HCT116 (cell line): Measurements from ENCODE around the gene MYORG. TPM values are rescaled to one million over a fixed set of nuclear protein-coding genes. Genes with fewer than 3 reads are reported as not detected.
A peak's percentile ranks its signal among the peaks of the same experiment; 100 is the strongest.

ENCODE experiments used
- ATAC-seq: fragments of 200-7000 bp; cut with Tn5 transposase; 2 replicates; pipeline ENCODE4 v1.9.1; 2020; ENCODE audit warnings: mild to moderate bottlenecking, moderate library complexity
- Bru-seq: library from RNA; stranded (reverse); fragments of 400-500 nt; gene quantifications from one replicate; lab custom pipeline; 2021; lab: Mats Ljungman, UMichigan
- BruChase-seq, 2 experiments: library from RNA; stranded (reverse); fragments of 400-500 nt; gene quantifications; one replicate each; lab custom pipeline; 2021; lab: Mats Ljungman, UMichigan
- BruUV-seq: library from RNA; stranded (reverse); fragments of 400-500 nt; replicated peaks from 2 replicates; lab custom pipeline; 2021; lab: Mats Ljungman, UMichigan
- CTCF ChIA-PET: fragments of 300-600 bp; sonication (Branson Sonifier 250); formaldehyde crosslinking; loops from one replicate; lab custom pipeline; 2021; ENCODE audit warnings: antibody characterized with exemption; lab: Charles Lee
- POLR2A ChIA-PET: fragments of 300-600, 350-600 bp; sonication (Branson Sonifier 250); formaldehyde crosslinking; loops from one replicate; lab custom pipeline; 2021; ENCODE audit warnings: antibody characterized with exemption; lab: Charles Lee
- RAD21 ChIA-PET, 2 experiments: fragments of 300-600 bp; sonication (Branson Sonifier 250); formaldehyde crosslinking; loops; one replicate each; lab custom pipeline; 2023; ENCODE audit warnings: low total read pairs in 2 of 2; ENCODE audit not compliant: uncharacterized antibody in 2 of 2, unreplicated experiment in 2 of 2, low non-redundant PET in 1 of 2; lab: Charles Lee
- DNase-seq: peaks from one replicate; pipeline ENCODE4 v3.0.0-alpha.2; 2010; ENCODE audit warnings: low read depth, low spot score
- H2AFZ ChIP-seq: fragments of 200-600 bp; shearing (Covaris generic), sonication (generic); 2 replicates; pipeline ENCODE4 v1.6.1; 2017; ENCODE audit warnings: low read depth, mixed run types, mixed read lengths, antibody characterized with exemption, low read length; ENCODE audit not compliant: poor library complexity, severe bottlenecking
- H3K27ac ChIP-seq: 2 replicates; pipeline ENCODE4 v1.5.1; 2012; ENCODE audit warnings: low read depth, low read length
- H3K27me3 ChIP-seq: fragments of 200-600 bp; sonication (generic); 2 replicates; pipeline ENCODE4 v1.6.1; 2016; ENCODE audit warnings: mixed run types, low read length, mixed read lengths; ENCODE audit not compliant: insufficient read depth
- H3K36me3 ChIP-seq, 2 experiments: fragments of 200-500 bp in 1 of 2; fragments of 200-600 bp in 1 of 2; sonication (Bioruptor generic) in 1 of 2; sonication (generic) in 1 of 2; 2 replicates each; pipeline versions ENCODE4 v1.5.1 to v1.6.1; 2014 to 2016; ENCODE audit warnings: low read length in 2 of 2, inconsistent platforms in 1 of 2, mixed read lengths in 1 of 2, mixed run types in 1 of 2; ENCODE audit not compliant: insufficient read depth in 2 of 2, control insufficient read depth in 1 of 2
- H3K4me1 ChIP-seq, 2 experiments: fragments of 200-600 bp in 1 of 2; sonication (generic) in 1 of 2; 2 replicates each; pipeline versions ENCODE4 v1.5.1 to v1.6.1; 2012 to 2017; ENCODE audit warnings: low read length in 2 of 2, inconsistent platforms in 1 of 2, mild to moderate bottlenecking in 1 of 2, mixed read lengths in 1 of 2, mixed run types in 1 of 2, moderate library complexity in 1 of 2; ENCODE audit not compliant: insufficient read depth in 2 of 2, control insufficient read depth in 1 of 2
- H3K4me2 ChIP-seq: fragments of 200-600 bp; sonication (generic); 2 replicates; pipeline ENCODE4 v1.6.1; 2017; ENCODE audit warnings: mixed run types, low read length, mixed read lengths
- H3K4me3 ChIP-seq, 2 experiments: fragments of 200-600 bp in 1 of 2; sonication (generic) in 1 of 2; replicated peaks in 1 of 2; 2 replicates each; pipeline ENCODE4 v1.5.1; 2011 to 2016; ENCODE audit warnings: low read length in 2 of 2, control low read depth in 1 of 2, low read depth in 1 of 2, mild to moderate bottlenecking in 1 of 2, mixed read lengths in 1 of 2, mixed run types in 1 of 2
- H3K79me2 ChIP-seq: fragments of 200-600 bp; sonication (generic); 2 replicates; pipeline ENCODE4 v1.6.1; 2017; ENCODE audit warnings: mild to moderate bottlenecking, mixed run types, low read length, moderate library complexity, mixed read lengths; ENCODE audit not compliant: insufficient read depth
- H3K9ac ChIP-seq: fragments of 200-600 bp; sonication (generic); 2 replicates; pipeline ENCODE4 v1.6.1; 2016; ENCODE audit warnings: low read length, mixed read lengths
- H3K9me2 ChIP-seq: fragments of 200-600 bp; sonication (generic), shearing (Covaris generic); 2 replicates; pipeline ENCODE4 v1.6.1; 2017; ENCODE audit warnings: mixed run types, mild to moderate bottlenecking, moderate library complexity; ENCODE audit not compliant: insufficient read depth
- H3K9me3 ChIP-seq, 2 experiments: fragments of 200-500 bp in 1 of 2; fragments of 200-600 bp in 1 of 2; sonication (Bioruptor generic) in 1 of 2; sonication (generic) in 1 of 2; 2 replicates each; pipeline ENCODE4 v1.6.1; 2014 to 2017; ENCODE audit warnings: low read length in 2 of 2, mixed read lengths in 2 of 2, inconsistent platforms in 1 of 2, low read depth in 1 of 2, mild to moderate bottlenecking in 1 of 2, mixed run types in 1 of 2, moderate library complexity in 1 of 2; ENCODE audit not compliant: control insufficient read depth in 1 of 2, insufficient read depth in 1 of 2
- H4K20me1 ChIP-seq: fragments of 200-600 bp; sonication (generic), shearing (Covaris generic); 2 replicates; pipeline ENCODE4 v1.6.1; 2017; ENCODE audit warnings: mixed run types, mild to moderate bottlenecking, moderate library complexity; ENCODE audit not compliant: insufficient read depth
- CBX3 ChIP-seq: IDR thresholded peaks from 2 replicates; pipeline ENCODE4 v1.6.1; 2012; ENCODE audit warnings: low read depth
- CEBPB ChIP-seq: IDR thresholded peaks from 2 replicates; pipeline ENCODE4 v1.6.1; 2012; ENCODE audit warnings: low read depth
- EZH2 ChIP-seq: fragments of 200-600 bp; sonication (generic); IDR thresholded peaks from 2 replicates; pipeline ENCODE4 v1.6.1; 2017; ENCODE audit warnings: antibody characterized with exemption, mixed run types
- FOSL1 ChIP-seq: IDR thresholded peaks from 2 replicates; pipeline ENCODE4 v1.6.1; 2012; ENCODE audit warnings: low read depth
- POLR2A ChIP-seq: IDR thresholded peaks from 2 replicates; pipeline ENCODE4 v1.7.0; 2011; ENCODE audit warnings: borderline replicate concordance; ENCODE audit not compliant: insufficient read depth, insufficient read length; ENCODE audit errors: extremely low read depth
- POLR2AphosphoS5 ChIP-seq: IDR thresholded peaks from 2 replicates; pipeline ENCODE4 v1.6.1; 2011; ENCODE audit warnings: mild to moderate bottlenecking, low read depth, low read length, moderate library complexity
- RAD21 ChIP-seq: IDR thresholded peaks from 2 replicates; pipeline ENCODE4 v1.6.1; 2012; ENCODE audit warnings: low read depth, mild to moderate bottlenecking
- SIN3A ChIP-seq: IDR thresholded peaks from 2 replicates; pipeline ENCODE4 v1.6.1; 2012; ENCODE audit warnings: low read depth
- SP1 ChIP-seq: IDR thresholded peaks from 2 replicates; pipeline ENCODE4 v1.6.1; 2012; ENCODE audit warnings: low read depth
- SRF ChIP-seq: IDR thresholded peaks from 2 replicates; pipeline ENCODE4 v1.6.1; 2012; ENCODE audit warnings: low read depth
- TCF7L2 ChIP-seq: IDR thresholded peaks from 2 replicates; pipeline ENCODE4 v1.7.0; 2011; ENCODE audit warnings: borderline replicate concordance, inconsistent platforms; ENCODE audit not compliant: insufficient read depth, insufficient read length; ENCODE audit errors: extremely low read depth
- YY1 ChIP-seq: IDR thresholded peaks from 2 replicates; pipeline ENCODE4 v1.6.1; 2011; ENCODE audit warnings: low read length, low read depth, moderate library complexity, mild to moderate bottlenecking; ENCODE audit not compliant: insufficient replicate concordance; ENCODE audit errors: extremely low read depth
- ZBTB33 ChIP-seq: IDR thresholded peaks from 2 replicates; pipeline ENCODE4 v1.6.1; 2011; ENCODE audit warnings: mild to moderate bottlenecking, low read length, moderate library complexity; ENCODE audit not compliant: insufficient replicate concordance; ENCODE audit errors: extremely low read depth
- ZFX ChIP-seq: fragments of 450-650 bp; IDR thresholded peaks from 2 replicates; pipeline ENCODE4 v1.6.1; 2017
- intact Hi-C: fragments of 100-400 bp; cut with micrococcal nuclease; formaldehyde crosslinking; loops from 2 replicates; pipeline ENCODE4 v1.10.0; 2022
- long read RNA-seq: library from polyadenylated mRNA; unstranded; transcript quantifications from one replicate; pipeline ENCODE4 v2.0.0, GENCODE V29; 2021; ENCODE audit not compliant: unreplicated experiment
- polyA plus RNA-seq: library from polyadenylated mRNA; unstranded; fragments of >200 nt; gene quantifications from 2 replicates; pipeline ENCODE4 v1.2.1, GENCODE V29; 2012; ENCODE audit warnings: missing spikeins
- total RNA-seq: library from RNA; stranded (reverse); gene quantifications from one replicate; pipeline ENCODE4 v1.2.1, GENCODE V29; 2021; ENCODE audit not compliant: unreplicated experiment
- TF ChIP-seq, protein P1 (sequence below): IDR thresholded peaks from 2 replicates; pipeline ENCODE4 v1.6.1; 2012; ENCODE audit warnings: low read depth
- TF ChIP-seq, protein P2 (sequence below), 3 experiments: fragments of 200-600 bp in 1 of 3; sonication (generic) in 1 of 3; IDR thresholded peaks in 2 of 3; conservative IDR thresholded peaks in 1 of 3; 2 replicates each; pipeline ENCODE4 v1.5.1; 2012 to 2017; ENCODE audit warnings: low read depth in 2 of 3, low read length in 2 of 3, antibody characterized with exemption in 1 of 3, borderline replicate concordance in 1 of 3, control low read depth in 1 of 3, mild to moderate bottlenecking in 1 of 3, mixed read lengths in 1 of 3, mixed run types in 1 of 3, moderate library complexity in 1 of 3; ENCODE audit not compliant: insufficient read depth in 1 of 3

The MYORG gene
- total RNA-seq (8.5 TPM), Bru-seq, nascent RNA (percentile 43 among the genes with signal in this experiment), BruChase-seq, experiment 1, labeled RNA remaining after a 6-hour chase (percentile 71 among the genes with signal in this experiment), BruChase-seq, experiment 2, labeled RNA remaining after a 2-hour chase (percentile 68 among the genes with signal in this experiment)
- polyA plus RNA-seq, result 4.7 and 5.0 TPM in 2 replicates
- long read RNA-seq, full-length matches to known transcripts, result 1 of 9 reads
- long read RNA-seq, partial matches to known transcripts, result 0 of 9 reads
- long read RNA-seq, other reads (novel, unspliced or antisense), result 8 of 9 reads

DNA sequence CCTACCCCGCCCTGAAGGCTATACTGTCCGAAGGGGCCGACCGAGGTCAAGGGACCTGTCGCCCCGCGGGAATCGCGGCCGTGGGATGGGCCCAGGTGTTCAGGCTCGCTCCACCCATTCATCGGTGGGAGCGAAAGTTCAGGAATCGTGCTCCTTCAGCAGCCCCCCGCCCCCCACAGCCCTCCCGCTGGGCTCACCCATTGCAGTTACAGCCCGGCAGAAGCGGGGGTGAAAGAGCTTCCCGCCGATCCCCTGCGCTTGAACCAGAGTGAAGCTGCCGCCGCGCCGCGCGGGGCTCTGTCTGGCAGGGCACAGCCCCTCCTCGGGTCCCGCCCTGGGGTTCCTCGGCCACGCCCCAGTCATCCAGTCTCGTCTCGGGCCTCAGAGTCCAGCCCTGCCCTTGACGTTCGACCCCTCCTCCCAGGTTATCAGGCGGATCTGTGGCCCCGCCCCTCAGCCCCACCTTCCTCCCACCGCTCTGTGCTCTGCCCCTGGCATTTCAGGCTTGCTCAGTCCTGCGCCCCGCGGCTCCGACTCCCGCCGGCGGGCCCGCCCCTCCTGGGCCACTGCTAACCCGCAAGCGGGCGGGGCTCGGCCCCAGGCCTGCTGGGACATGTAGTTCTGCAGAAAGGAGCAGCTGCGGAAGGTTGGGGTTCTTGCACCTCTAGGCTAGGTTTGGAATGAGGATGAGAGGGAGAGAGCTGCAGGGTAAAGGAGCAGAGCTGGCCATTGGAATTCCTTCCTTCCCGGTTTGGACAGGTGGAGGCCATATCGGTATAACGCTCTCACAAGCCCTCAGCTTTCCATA, at the start of gene MYORG:
TSS of gene MYORG (minus strand) at position 303 of the 808 bp plus-strand sequence. CDS start 3,955 bp downstream, outside the sequence.
- H3K27me3 ChIP-seq, result no peaks in the 10 kb centered on the region
- peak within 1 kb of the TSS; percentile 72 to 84 for H3K4me3 ChIP-seq
- H3K27ac ChIP-seq, result peak within 1 kb of the TSS; percentile 46
- peak within 1 kb of the TSS; percentile 70 for H3K9ac ChIP-seq
- H2AFZ ChIP-seq, result peak within 1 kb of the TSS; percentile 70
- RAD21 ChIA-PET, result interaction anchor here in 1 of 2 experiments (1.2 kb wide), 1 partner anchor 452 kb away, joined by 3 read pairs; no protein-coding TSS in a partner anchor
- peaks cover 31 to 50% of the 10 kb centered on the region in 2 experiments for H3K4me1 ChIP-seq
- CTCF ChIA-PET, result interaction anchor here (0.6 to 6.7 kb wide), 6 partner anchors 10 to 227 kb away, joined by 3 to 54 read pairs (median 3); no protein-coding TSS in a partner anchor
- H4K20me1 ChIP-seq, result no peaks in the 10 kb centered on the region
- H3K9me2 ChIP-seq, result no peaks in the 10 kb centered on the region
- no peaks in the 10 kb centered on the region for H3K79me2 ChIP-seq
- DNase-seq, result peak; percentile 94
- POLR2A ChIA-PET, result interaction anchor here (0.8 to 1.5 kb wide), 3 partner anchors 42 to 261 kb away, joined by 3 to 5 read pairs (median 4); partner anchors contain the start of gene SIGMAR1
- peak; percentile 84 for ATAC-seq
- intact Hi-C loops, result loop anchor here (5.0 kb wide), 3 partner anchors 119 to 249 kb away; partner anchors contain the start of genes DCAF12 and UBAP1
- H3K9me3 ChIP-seq, result no peaks in the 10 kb centered on the region
- peak within 1 kb of the TSS; percentile 97 for H3K4me2 ChIP-seq
- BruUV-seq, result no TSS peak
- H3K36me3 ChIP-seq, result no peaks in the 10 kb centered on the region; a peak in 1 of 4 replicates
- TF ChIP-seq CBX3, result no peak
- TF ChIP-seq POLR2AphosphoS5, result peak; percentile 89
- no peak for TF ChIP-seq RAD21
- TF ChIP-seq FOSL1, result no peak
- no peak for TF ChIP-seq CEBPB
- TF ChIP-seq, protein P1, sequence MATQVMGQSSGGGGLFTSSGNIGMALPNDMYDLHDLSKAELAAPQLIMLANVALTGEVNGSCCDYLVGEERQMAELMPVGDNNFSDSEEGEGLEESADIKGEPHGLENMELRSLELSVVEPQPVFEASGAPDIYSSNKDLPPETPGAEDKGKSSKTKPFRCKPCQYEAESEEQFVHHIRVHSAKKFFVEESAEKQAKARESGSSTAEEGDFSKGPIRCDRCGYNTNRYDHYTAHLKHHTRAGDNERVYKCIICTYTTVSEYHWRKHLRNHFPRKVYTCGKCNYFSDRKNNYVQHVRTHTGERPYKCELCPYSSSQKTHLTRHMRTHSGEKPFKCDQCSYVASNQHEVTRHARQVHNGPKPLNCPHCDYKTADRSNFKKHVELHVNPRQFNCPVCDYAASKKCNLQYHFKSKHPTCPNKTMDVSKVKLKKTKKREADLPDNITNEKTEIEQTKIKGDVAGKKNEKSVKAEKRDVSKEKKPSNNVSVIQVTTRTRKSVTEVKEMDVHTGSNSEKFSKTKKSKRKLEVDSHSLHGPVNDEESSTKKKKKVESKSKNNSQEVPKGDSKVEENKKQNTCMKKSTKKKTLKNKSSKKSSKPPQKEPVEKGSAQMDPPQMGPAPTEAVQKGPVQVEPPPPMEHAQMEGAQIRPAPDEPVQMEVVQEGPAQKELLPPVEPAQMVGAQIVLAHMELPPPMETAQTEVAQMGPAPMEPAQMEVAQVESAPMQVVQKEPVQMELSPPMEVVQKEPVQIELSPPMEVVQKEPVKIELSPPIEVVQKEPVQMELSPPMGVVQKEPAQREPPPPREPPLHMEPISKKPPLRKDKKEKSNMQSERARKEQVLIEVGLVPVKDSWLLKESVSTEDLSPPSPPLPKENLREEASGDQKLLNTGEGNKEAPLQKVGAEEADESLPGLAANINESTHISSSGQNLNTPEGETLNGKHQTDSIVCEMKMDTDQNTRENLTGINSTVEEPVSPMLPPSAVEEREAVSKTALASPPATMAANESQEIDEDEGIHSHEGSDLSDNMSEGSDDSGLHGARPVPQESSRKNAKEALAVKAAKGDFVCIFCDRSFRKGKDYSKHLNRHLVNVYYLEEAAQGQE, result no peak
- no peak for TF ChIP-seq SP1
- peak; percentile 67 for TF ChIP-seq YY1
- peak; percentile 29 for TF ChIP-seq POLR2A
- no peak for TF ChIP-seq EZH2
- no peak for TF ChIP-seq SRF
- TF ChIP-seq, protein P2, sequence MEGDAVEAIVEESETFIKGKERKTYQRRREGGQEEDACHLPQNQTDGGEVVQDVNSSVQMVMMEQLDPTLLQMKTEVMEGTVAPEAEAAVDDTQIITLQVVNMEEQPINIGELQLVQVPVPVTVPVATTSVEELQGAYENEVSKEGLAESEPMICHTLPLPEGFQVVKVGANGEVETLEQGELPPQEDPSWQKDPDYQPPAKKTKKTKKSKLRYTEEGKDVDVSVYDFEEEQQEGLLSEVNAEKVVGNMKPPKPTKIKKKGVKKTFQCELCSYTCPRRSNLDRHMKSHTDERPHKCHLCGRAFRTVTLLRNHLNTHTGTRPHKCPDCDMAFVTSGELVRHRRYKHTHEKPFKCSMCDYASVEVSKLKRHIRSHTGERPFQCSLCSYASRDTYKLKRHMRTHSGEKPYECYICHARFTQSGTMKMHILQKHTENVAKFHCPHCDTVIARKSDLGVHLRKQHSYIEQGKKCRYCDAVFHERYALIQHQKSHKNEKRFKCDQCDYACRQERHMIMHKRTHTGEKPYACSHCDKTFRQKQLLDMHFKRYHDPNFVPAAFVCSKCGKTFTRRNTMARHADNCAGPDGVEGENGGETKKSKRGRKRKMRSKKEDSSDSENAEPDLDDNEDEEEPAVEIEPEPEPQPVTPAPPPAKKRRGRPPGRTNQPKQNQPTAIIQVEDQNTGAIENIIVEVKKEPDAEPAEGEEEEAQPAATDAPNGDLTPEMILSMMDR (IDR thresholded peaks at IDR 0.05 in 2 of 3, conservative IDR thresholded peaks at IDR 0.05 in 1 of 3; ENCODE audit: borderline replicate concordance in 1 of 3, insufficient read depth in 1 of 3, low read depth in 2 of 3, low read length in 2 of 3), result no peak
- TF ChIP-seq ZBTB33, result peak; percentile 41
- peak; percentile 10 for TF ChIP-seq TCF7L2
- no peak for TF ChIP-seq ZFX
- TF ChIP-seq SIN3A, result no peak
